HCT116 (cell line): Measurements from ENCODE around the gene MCEMP1. TPM values are rescaled to one million over a fixed set of nuclear protein-coding genes. Genes with fewer than 3 reads are reported as not detected.

Source experiments
- ATAC-seq: fragments of 200-7000 bp; cut with Tn5 transposase; 2 replicates; pipeline ENCODE4 v1.9.1; 2020; ENCODE audit warnings: mild to moderate bottlenecking, moderate library complexity
- BruUV-seq: library from RNA; stranded (reverse); fragments of 400-500 nt; replicated peaks from 2 replicates; lab custom pipeline; 2021; lab: Mats Ljungman, UMichigan
- CTCF ChIA-PET: fragments of 300-600 bp; sonication (Branson Sonifier 250); formaldehyde crosslinking; loops from one replicate; lab custom pipeline; 2021; ENCODE audit warnings: antibody characterized with exemption; lab: Charles Lee
- POLR2A ChIA-PET: fragments of 300-600, 350-600 bp; sonication (Branson Sonifier 250); formaldehyde crosslinking; loops from one replicate; lab custom pipeline; 2021; ENCODE audit warnings: antibody characterized with exemption; lab: Charles Lee
- RAD21 ChIA-PET, 2 experiments: fragments of 300-600 bp; sonication (Branson Sonifier 250); formaldehyde crosslinking; loops; one replicate each; lab custom pipeline; 2023; ENCODE audit warnings: low total read pairs in 2 of 2; ENCODE audit not compliant: uncharacterized antibody in 2 of 2, unreplicated experiment in 2 of 2, low non-redundant PET in 1 of 2; lab: Charles Lee
- DNase-seq: peaks from one replicate; pipeline ENCODE4 v3.0.0-alpha.2; 2010; ENCODE audit warnings: low read depth, low spot score
- H2AFZ ChIP-seq: fragments of 200-600 bp; shearing (Covaris generic), sonication (generic); 2 replicates; pipeline ENCODE4 v1.6.1; 2017; ENCODE audit warnings: low read depth, mixed run types, mixed read lengths, antibody characterized with exemption, low read length; ENCODE audit not compliant: poor library complexity, severe bottlenecking
- H3K27ac ChIP-seq: 2 replicates; pipeline ENCODE4 v1.5.1; 2012; ENCODE audit warnings: low read depth, low read length
- H3K27me3 ChIP-seq: fragments of 200-600 bp; sonication (generic); 2 replicates; pipeline ENCODE4 v1.6.1; 2016; ENCODE audit warnings: mixed run types, low read length, mixed read lengths; ENCODE audit not compliant: insufficient read depth
- H3K36me3 ChIP-seq, 2 experiments: fragments of 200-500 bp in 1 of 2; fragments of 200-600 bp in 1 of 2; sonication (Bioruptor generic) in 1 of 2; sonication (generic) in 1 of 2; 2 replicates each; pipeline versions ENCODE4 v1.5.1 to v1.6.1; 2014 to 2016; ENCODE audit warnings: low read length in 2 of 2, inconsistent platforms in 1 of 2, mixed read lengths in 1 of 2, mixed run types in 1 of 2; ENCODE audit not compliant: insufficient read depth in 2 of 2, control insufficient read depth in 1 of 2
- H3K4me1 ChIP-seq, 2 experiments: fragments of 200-600 bp in 1 of 2; sonication (generic) in 1 of 2; 2 replicates each; pipeline versions ENCODE4 v1.5.1 to v1.6.1; 2012 to 2017; ENCODE audit warnings: low read length in 2 of 2, inconsistent platforms in 1 of 2, mild to moderate bottlenecking in 1 of 2, mixed read lengths in 1 of 2, mixed run types in 1 of 2, moderate library complexity in 1 of 2; ENCODE audit not compliant: insufficient read depth in 2 of 2, control insufficient read depth in 1 of 2
- H3K4me2 ChIP-seq: fragments of 200-600 bp; sonication (generic); 2 replicates; pipeline ENCODE4 v1.6.1; 2017; ENCODE audit warnings: mixed run types, low read length, mixed read lengths
- H3K4me3 ChIP-seq, 2 experiments: fragments of 200-600 bp in 1 of 2; sonication (generic) in 1 of 2; replicated peaks in 1 of 2; 2 replicates each; pipeline ENCODE4 v1.5.1; 2011 to 2016; ENCODE audit warnings: low read length in 2 of 2, control low read depth in 1 of 2, low read depth in 1 of 2, mild to moderate bottlenecking in 1 of 2, mixed read lengths in 1 of 2, mixed run types in 1 of 2
- H3K79me2 ChIP-seq: fragments of 200-600 bp; sonication (generic); 2 replicates; pipeline ENCODE4 v1.6.1; 2017; ENCODE audit warnings: mild to moderate bottlenecking, mixed run types, low read length, moderate library complexity, mixed read lengths; ENCODE audit not compliant: insufficient read depth
- H3K9ac ChIP-seq: fragments of 200-600 bp; sonication (generic); 2 replicates; pipeline ENCODE4 v1.6.1; 2016; ENCODE audit warnings: low read length, mixed read lengths
- H3K9me2 ChIP-seq: fragments of 200-600 bp; sonication (generic), shearing (Covaris generic); 2 replicates; pipeline ENCODE4 v1.6.1; 2017; ENCODE audit warnings: mixed run types, mild to moderate bottlenecking, moderate library complexity; ENCODE audit not compliant: insufficient read depth
- H3K9me3 ChIP-seq, 2 experiments: fragments of 200-500 bp in 1 of 2; fragments of 200-600 bp in 1 of 2; sonication (Bioruptor generic) in 1 of 2; sonication (generic) in 1 of 2; 2 replicates each; pipeline ENCODE4 v1.6.1; 2014 to 2017; ENCODE audit warnings: low read length in 2 of 2, mixed read lengths in 2 of 2, inconsistent platforms in 1 of 2, low read depth in 1 of 2, mild to moderate bottlenecking in 1 of 2, mixed run types in 1 of 2, moderate library complexity in 1 of 2; ENCODE audit not compliant: control insufficient read depth in 1 of 2, insufficient read depth in 1 of 2
- H4K20me1 ChIP-seq: fragments of 200-600 bp; sonication (generic), shearing (Covaris generic); 2 replicates; pipeline ENCODE4 v1.6.1; 2017; ENCODE audit warnings: mixed run types, mild to moderate bottlenecking, moderate library complexity; ENCODE audit not compliant: insufficient read depth
- CBX3 ChIP-seq: IDR thresholded peaks from 2 replicates; pipeline ENCODE4 v1.6.1; 2012; ENCODE audit warnings: low read depth
- CTCF ChIP-seq, 3 experiments: fragments of 200-600 bp in 1 of 3; sonication (generic) in 1 of 3; IDR thresholded peaks in 2 of 3; conservative IDR thresholded peaks in 1 of 3; 2 replicates each; pipeline ENCODE4 v1.5.1; 2012 to 2017; ENCODE audit warnings: low read depth in 2 of 3, low read length in 2 of 3, antibody characterized with exemption in 1 of 3, borderline replicate concordance in 1 of 3, control low read depth in 1 of 3, mild to moderate bottlenecking in 1 of 3, mixed read lengths in 1 of 3, mixed run types in 1 of 3, moderate library complexity in 1 of 3; ENCODE audit not compliant: insufficient read depth in 1 of 3
- EZH2 ChIP-seq: fragments of 200-600 bp; sonication (generic); IDR thresholded peaks from 2 replicates; pipeline ENCODE4 v1.6.1; 2017; ENCODE audit warnings: antibody characterized with exemption, mixed run types
- EZH2phosphoT487 ChIP-seq: fragments of 200-600 bp; IDR thresholded peaks from 2 replicates; pipeline ENCODE4 v1.6.1; 2018; ENCODE audit warnings: antibody characterized with exemption, borderline replicate concordance
- FOSL1 ChIP-seq: IDR thresholded peaks from 2 replicates; pipeline ENCODE4 v1.6.1; 2012; ENCODE audit warnings: low read depth
- JUND ChIP-seq: IDR thresholded peaks from 2 replicates; pipeline ENCODE4 v1.6.1; 2012
- POLR2AphosphoS5 ChIP-seq: IDR thresholded peaks from 2 replicates; pipeline ENCODE4 v1.6.1; 2011; ENCODE audit warnings: mild to moderate bottlenecking, low read depth, low read length, moderate library complexity
- SIN3A ChIP-seq: IDR thresholded peaks from 2 replicates; pipeline ENCODE4 v1.6.1; 2012; ENCODE audit warnings: low read depth
- SP1 ChIP-seq: IDR thresholded peaks from 2 replicates; pipeline ENCODE4 v1.6.1; 2012; ENCODE audit warnings: low read depth
- SRF ChIP-seq: IDR thresholded peaks from 2 replicates; pipeline ENCODE4 v1.6.1; 2012; ENCODE audit warnings: low read depth
- TCF7L2 ChIP-seq: IDR thresholded peaks from 2 replicates; pipeline ENCODE4 v1.7.0; 2011; ENCODE audit warnings: borderline replicate concordance, inconsistent platforms; ENCODE audit not compliant: insufficient read depth, insufficient read length; ENCODE audit errors: extremely low read depth
- ZNF274 ChIP-seq: fragments of 200-500 bp; sonication (Bioruptor generic); IDR thresholded peaks from 2 replicates; pipeline ENCODE4 v1.6.1; 2014; ENCODE audit warnings: mild to moderate bottlenecking, low read depth, low read length, inconsistent platforms
- intact Hi-C: fragments of 100-400 bp; cut with micrococcal nuclease; formaldehyde crosslinking; loops from 2 replicates; pipeline ENCODE4 v1.10.0; 2022
- total RNA-seq: library from RNA; stranded (reverse); gene quantifications from one replicate; pipeline ENCODE4 v1.2.1, GENCODE V29; 2021; ENCODE audit not compliant: unreplicated experiment
- TF ChIP-seq, protein P1 (sequence below): IDR thresholded peaks from 2 replicates; pipeline ENCODE4 v1.6.1; 2011; ENCODE audit warnings: mild to moderate bottlenecking, low read length, moderate library complexity; ENCODE audit not compliant: insufficient replicate concordance; ENCODE audit errors: extremely low read depth

MCEMP1 gene
- total RNA-seq, 1 experiment from 2014 or later = not detected

- H3K27me3 ChIP-seq = no peaks in the 10 kb centered on the region
- H3K4me2 ChIP-seq = no peak overlapping the region
- POLR2A ChIA-PET = no interaction called here
- no peaks in the 10 kb centered on the region for H3K9me3 ChIP-seq
- H2AFZ ChIP-seq = no peak overlapping the region
- no peaks in the 10 kb centered on the region for H3K9me2 ChIP-seq
- intact Hi-C loops = no loop called here
- H3K4me3 ChIP-seq = no peak overlapping the region
- BruUV-seq = no TSS peak
- DNase-seq (no peak), ATAC-seq (no peak)
- H3K4me1 ChIP-seq = no peaks in the 10 kb centered on the region
- no peaks in the 10 kb centered on the region for H4K20me1 ChIP-seq
- H3K36me3 ChIP-seq = no peaks in the 10 kb centered on the region
- no peaks in the 10 kb centered on the region for H3K79me2 ChIP-seq
- RAD21 ChIA-PET = no interaction called here
- no peak overlapping the region for H3K27ac ChIP-seq
- TF ChIP-seq POLR2AphosphoS5 = no peak
- TF ChIP-seq JUND = no peak
- CTCF ChIA-PET = no interaction called here
- no peak overlapping the region for H3K9ac ChIP-seq
These were observed 27.6 kb downstream of the MCEMP1 start for GRCh38 chr19:7704280-7705060.

DNA sequence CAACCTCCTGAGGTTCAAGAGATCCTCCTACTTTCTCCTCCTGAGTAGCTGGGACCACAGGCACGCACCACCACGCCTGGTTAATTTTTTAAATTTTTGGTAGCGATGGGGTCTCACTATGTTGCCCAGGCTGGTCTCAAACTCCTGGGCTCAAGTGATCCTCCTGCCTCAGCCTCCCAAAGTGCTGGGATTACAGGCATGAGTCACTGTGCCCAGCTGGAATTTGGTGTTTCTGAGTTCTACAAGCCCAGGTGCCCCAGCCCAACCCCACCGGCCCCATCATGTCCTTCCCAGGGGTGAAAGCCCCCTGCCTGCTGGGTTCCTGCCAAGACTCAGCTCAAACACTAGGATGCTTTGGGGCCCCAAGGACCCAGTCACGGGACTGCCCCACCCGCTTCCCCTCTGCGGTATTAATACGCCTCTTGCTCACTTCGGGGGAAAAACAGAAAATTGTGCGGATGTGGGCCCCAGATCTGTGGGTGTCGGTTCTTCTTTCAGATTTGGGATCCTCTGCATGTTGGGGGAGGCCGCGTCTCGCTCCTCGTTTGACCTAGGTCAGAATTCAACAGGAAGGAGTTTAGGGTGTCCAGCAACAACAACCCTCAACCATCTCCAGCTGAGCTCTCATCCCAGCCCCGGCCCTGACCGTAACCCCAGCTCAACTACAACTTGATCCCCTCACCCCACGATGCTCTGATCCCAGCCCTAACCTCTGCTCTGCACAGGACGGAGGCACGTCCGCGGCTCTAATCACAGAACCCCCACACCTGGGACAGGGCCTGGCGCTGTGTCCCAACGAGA lies 28.7 kb downstream of the MCEMP1 start:
- RAD21 ChIA-PET = no interaction called here
- intact Hi-C loops = no loop called here
- Histone ChIP-seq H3K27me3 (no peaks in the 10 kb centered on the region), H3K79me2 (no peaks in the 10 kb centered on the region), H3K4me3 (no peak overlapping the region), H3K36me3 (no peaks in the 10 kb centered on the region), H4K20me1 (no peaks in the 10 kb centered on the region)
- DNase-seq = no peak
- no peak for TF ChIP-seq FOSL1
- TF ChIP-seq ZNF274 = no peak
- TF ChIP-seq EZH2phosphoT487 = no peak
- TF ChIP-seq, protein P1, sequence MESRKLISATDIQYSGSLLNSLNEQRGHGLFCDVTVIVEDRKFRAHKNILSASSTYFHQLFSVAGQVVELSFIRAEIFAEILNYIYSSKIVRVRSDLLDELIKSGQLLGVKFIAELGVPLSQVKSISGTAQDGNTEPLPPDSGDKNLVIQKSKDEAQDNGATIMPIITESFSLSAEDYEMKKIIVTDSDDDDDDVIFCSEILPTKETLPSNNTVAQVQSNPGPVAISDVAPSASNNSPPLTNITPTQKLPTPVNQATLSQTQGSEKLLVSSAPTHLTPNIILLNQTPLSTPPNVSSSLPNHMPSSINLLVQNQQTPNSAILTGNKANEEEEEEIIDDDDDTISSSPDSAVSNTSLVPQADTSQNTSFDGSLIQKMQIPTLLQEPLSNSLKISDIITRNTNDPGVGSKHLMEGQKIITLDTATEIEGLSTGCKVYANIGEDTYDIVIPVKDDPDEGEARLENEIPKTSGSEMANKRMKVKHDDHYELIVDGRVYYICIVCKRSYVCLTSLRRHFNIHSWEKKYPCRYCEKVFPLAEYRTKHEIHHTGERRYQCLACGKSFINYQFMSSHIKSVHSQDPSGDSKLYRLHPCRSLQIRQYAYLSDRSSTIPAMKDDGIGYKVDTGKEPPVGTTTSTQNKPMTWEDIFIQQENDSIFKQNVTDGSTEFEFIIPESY = no peak
- no peak for TF ChIP-seq SRF
- TF ChIP-seq TCF7L2 = no peak
- no peak for TF ChIP-seq SIN3A
- no peak for TF ChIP-seq EZH2
- TF ChIP-seq SP1 = no peak
- TF ChIP-seq CTCF (IDR thresholded peaks at IDR 0.05 in 2 of 3, conservative IDR thresholded peaks at IDR 0.05 in 1 of 3; ENCODE audit: borderline replicate concordance in 1 of 3, insufficient read depth in 1 of 3, low read depth in 2 of 3, low read length in 2 of 3) = no peak
- no peak for TF ChIP-seq CBX3
- TF ChIP-seq, all 23 proteins: peak for 0
- Histone ChIP-seq H2AFZ (no peak overlapping the region), H3K27ac (no peak overlapping the region), H3K9me2 (no peaks in the 10 kb centered on the region), H3K4me2 (no peak overlapping the region), H3K9ac (no peak overlapping the region), H3K9me3 (no peaks in the 10 kb centered on the region), H3K4me1 (no peaks in the 10 kb centered on the region)
- no peak for ATAC-seq
- ChIA-PET CTCF (no interaction called here), POLR2A (no interaction called here)
- no TSS peak for BruUV-seq
